WTC11 (cell line): ENCODE measurements around the gene ANKMY1. TPM values are rescaled to one million over a fixed set of nuclear protein-coding genes. Genes with fewer than 3 reads are reported as not detected.
A peak's percentile ranks its signal among the peaks of the same experiment; 100 is the strongest.

Source experiments
- ATAC-seq: fragments of 200-7000 bp; cut with Tn5 transposase; 2 replicates; pipeline ENCODE4 v1.10.0; 2021; ENCODE audit warnings: mild to moderate bottlenecking, moderate library complexity
- CTCF ChIA-PET: fragments of 300-600 bp; sonication (Branson Sonifier 250); formaldehyde crosslinking; loops from one replicate; lab custom pipeline; 2021; ENCODE audit warnings: antibody characterized with exemption; lab: Charles Lee
- POLR2A ChIA-PET: fragments of 350-600 bp; sonication (Branson Sonifier 250); formaldehyde crosslinking; loops from one replicate; lab custom pipeline; 2021; ENCODE audit warnings: antibody characterized with exemption; lab: Charles Lee
- DNase-seq: peaks from one replicate; pipeline ENCODE4 v3.0.0; 2021; ENCODE audit warnings: low spot score
- H3K27ac Mint-ChIP-seq: 2 replicates; pipeline ENCODE4 v1.8.0; 2021; ENCODE audit warnings: mixed read lengths
- H3K27me3 Mint-ChIP-seq: 2 replicates; pipeline ENCODE4 v1.8.0; 2021; ENCODE audit warnings: low read depth, mild to moderate bottlenecking, moderate library complexity, mixed read lengths
- H3K36me3 Mint-ChIP-seq: 2 replicates; pipeline ENCODE4 v1.8.0; 2021; ENCODE audit warnings: mixed read lengths
- H3K4me1 Mint-ChIP-seq: 2 replicates; pipeline ENCODE4 v1.8.0; 2022; ENCODE audit warnings: mixed read lengths
- H3K4me3 Mint-ChIP-seq: 2 replicates; pipeline ENCODE4 v1.8.0; 2021; ENCODE audit warnings: mild to moderate bottlenecking, moderate library complexity, mixed read lengths
- H3K9me3 Mint-ChIP-seq: 2 replicates; pipeline ENCODE4 v1.8.0; 2021; ENCODE audit warnings: mixed read lengths
- CBFB ChIP-seq: sonication (generic); formaldehyde crosslinking; IDR thresholded peaks from 2 replicates; pipeline ENCODE4 v1.8.1; 2022; ENCODE audit warnings: mild to moderate bottlenecking, low read depth, missing genetic modification reagents
- EMX1 ChIP-seq: fragments of 250-450 bp; sonication (Bioruptor Pico); IDR thresholded peaks from 2 replicates; pipeline ENCODE4 v1.8.0; 2021; ENCODE audit warnings: mild to moderate bottlenecking
- FOXP4 ChIP-seq: sonication (generic); formaldehyde crosslinking; IDR thresholded peaks from 2 replicates; pipeline ENCODE4 v1.8.0; 2022; ENCODE audit warnings: mild to moderate bottlenecking, missing genetic modification reagents
- HMGA2 ChIP-seq: fragments of 250-450 bp; sonication (Bioruptor Pico); IDR thresholded peaks from 2 replicates; pipeline ENCODE4 v1.4.0; 2021; ENCODE audit warnings: mild to moderate bottlenecking, moderate library complexity
- IRF1 ChIP-seq: sonication (generic); formaldehyde crosslinking; IDR thresholded peaks from 2 replicates; pipeline ENCODE4 v1.8.0; 2023; ENCODE audit warnings: missing genetic modification reagents
- JUN ChIP-seq: sonication (generic); formaldehyde crosslinking; IDR thresholded peaks from 2 replicates; pipeline ENCODE4 v1.8.0; 2023; ENCODE audit warnings: mild to moderate bottlenecking, missing genetic modification reagents
- KAT7 ChIP-seq: sonication (generic); formaldehyde crosslinking; IDR thresholded peaks from 2 replicates; pipeline ENCODE4 v1.8.1; 2023; ENCODE audit warnings: missing genetic modification reagents, mild to moderate bottlenecking, borderline replicate concordance
- RORB ChIP-seq: fragments of 250-450 bp; sonication (Bioruptor Pico); IDR thresholded peaks from 2 replicates; pipeline ENCODE4 v1.9.0; 2021; ENCODE audit warnings: mild to moderate bottlenecking
- TP53 ChIP-seq: sonication (generic); formaldehyde crosslinking; IDR thresholded peaks from 2 replicates; pipeline ENCODE4 v1.8.1; 2023; ENCODE audit warnings: mild to moderate bottlenecking, missing genetic modification reagents
- ZBTB43 ChIP-seq: sonication (generic); formaldehyde crosslinking; IDR thresholded peaks from 2 replicates; pipeline ENCODE4 v1.8.1; 2023; ENCODE audit warnings: mild to moderate bottlenecking, missing genetic modification reagents
- ZNF232 ChIP-seq: sonication (generic); formaldehyde crosslinking; IDR thresholded peaks from 2 replicates; pipeline ENCODE4 v1.8.0; 2022; ENCODE audit warnings: mild to moderate bottlenecking, missing genetic modification reagents
- ZNF281 ChIP-seq: sonication (generic); formaldehyde crosslinking; IDR thresholded peaks from 2 replicates; pipeline ENCODE4 v1.8.0; 2023; ENCODE audit warnings: mild to moderate bottlenecking, missing genetic modification reagents
- ZNF423 ChIP-seq: fragments of 250-450 bp; sonication (Bioruptor Pico); IDR thresholded peaks from 2 replicates; pipeline ENCODE4 v2.1.2; 2022; ENCODE audit warnings: mild to moderate bottlenecking, moderate library complexity
- ZNF425 ChIP-seq: fragments of 250-450 bp; sonication (Bioruptor Pico); conservative IDR thresholded peaks from 2 replicates; pipeline ENCODE4 v1.9.0; 2021; ENCODE audit warnings: mild to moderate bottlenecking
- total RNA-seq: library from RNA; stranded (reverse); gene quantifications from 3 replicates; pipeline ENCODE4 v1.2.3, GENCODE V29; 2021

Gene ANKMY1
- total RNA-seq, 1 experiment from 2014 or later, result 4.6 TPM

- no peak for TF ChIP-seq IRF1
- TF ChIP-seq HMGA2, result no peak
- TF ChIP-seq ZNF425, result no peak
Observed at GRCh38 chr2:240454106-240454901, 103.5 kb downstream of the ANKMY1 start (continued).

GRCh38 chr2:240453461-240454105 lies 104.2 kb downstream of the ANKMY1 start:
- no peaks in the 10 kb centered on the region for H3K9me3 Mint-ChIP-seq
- no peak for ATAC-seq
- CTCF ChIA-PET, result interaction anchor here (0.6 to 2.4 kb wide), 5 partner anchors 12 to 1051 kb away, joined by 3 to 14 read pairs (median 4); no protein-coding TSS in a partner anchor
- TF ChIP-seq JUN (CRISPR knock-in tag) (no peak), KAT7 (CRISPR knock-in tag) (no peak), TP53 (CRISPR knock-in tag) (no peak), ZBTB43 (CRISPR knock-in tag) (no peak)
- TF ChIP-seq, all 79 proteins: peak for 0
- no peak for DNase-seq
- Mint-ChIP-seq H3K4me3 (peak overlapping the region; percentile 78), H3K4me1 (peaks cover 47% of the 10 kb centered on the region), H3K36me3 (no peaks in the 10 kb centered on the region), H3K27me3 (peaks cover 37% of the 10 kb centered on the region), H3K27ac (no peak overlapping the region)
- POLR2A ChIA-PET, result interaction anchor here (0.6 kb wide), 1 partner anchor 428 kb away, joined by 4 read pairs; the partner anchor contains the start of gene NDUFA10

GRCh38 chr2:240452462-240453256 lies 105.1 kb downstream of the ANKMY1 start:
- no peaks in the 10 kb centered on the region for H3K9me3 Mint-ChIP-seq
- TF ChIP-seq ZNF232, result no peak
- TF ChIP-seq EMX1, result no peak
- no peak for TF ChIP-seq FOXP4 (CRISPR knock-in tag)
- no peak for TF ChIP-seq ZNF281 (CRISPR knock-in tag)
- 0 out of 2 replicates have a peak, but pooled peaks have one; percentile 13 for TF ChIP-seq TP53 (CRISPR knock-in tag)
- no peak for TF ChIP-seq CBFB (CRISPR knock-in tag)
- TF ChIP-seq RORB (CRISPR knock-in tag), result no peak
- 0 out of 2 replicates have a peak, but pooled peaks have one; percentile 15 for TF ChIP-seq ZNF423 (CRISPR knock-in tag)
- H3K4me1 Mint-ChIP-seq, result peaks cover 40% of the 10 kb centered on the region
- ChIA-PET POLR2A (no interaction called here), CTCF (interaction anchor here (0.6 kb wide), 1 partner anchor 1050 kb away, joined by 4 read pairs; no protein-coding TSS in a partner anchor)
- peaks cover 37% of the 10 kb centered on the region for H3K27me3 Mint-ChIP-seq
- no peaks in the 10 kb centered on the region for H3K36me3 Mint-ChIP-seq
- peak; percentile 70 for DNase-seq
- peak overlapping the region; percentile 64 for H3K4me3 Mint-ChIP-seq
- ATAC-seq, result peak; percentile 41
- no peak overlapping the region for H3K27ac Mint-ChIP-seq
